OCI-LY3 (cell line): ENCODE results near the gene WFDC2.

Experiments used
- EZH2phosphoT487 ChIP-seq: fragments of 200-600 bp; shearing (Covaris generic); IDR thresholded peaks from 2 replicates; pipeline ENCODE4 v1.6.1; 2018; ENCODE audit warnings: antibody characterized with exemption, mixed run types, low read depth
- TF ChIP-seq, protein P1 (sequence below): fragments of 200-600, 300-600 bp; sonication (generic); IDR thresholded peaks from 2 replicates; pipeline ENCODE4 v1.5.1; 2014; ENCODE audit warnings: antibody characterized with exemption, low read length, low read depth

DNA sequence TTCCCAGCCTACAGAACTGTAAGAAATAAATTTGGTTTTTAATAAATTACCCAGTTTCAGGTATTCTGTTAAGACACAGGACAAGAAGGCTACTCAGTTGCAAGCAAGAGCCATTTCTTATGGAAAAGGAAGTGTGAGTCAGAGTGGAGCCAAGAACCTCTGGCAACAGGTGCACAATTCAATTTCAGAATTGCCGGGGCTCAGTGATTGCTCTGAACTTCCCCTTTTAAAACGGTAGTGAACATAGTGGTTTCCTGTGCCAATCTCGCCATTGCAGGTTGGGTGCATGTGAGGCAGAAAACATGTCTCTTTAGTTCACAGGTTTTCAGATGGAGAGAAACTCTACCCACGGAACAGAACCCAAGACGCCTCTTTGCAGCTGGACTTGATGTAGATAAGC, 37.3 kb upstream of the WFDC2 start:
- TF ChIP-seq, protein P1, sequence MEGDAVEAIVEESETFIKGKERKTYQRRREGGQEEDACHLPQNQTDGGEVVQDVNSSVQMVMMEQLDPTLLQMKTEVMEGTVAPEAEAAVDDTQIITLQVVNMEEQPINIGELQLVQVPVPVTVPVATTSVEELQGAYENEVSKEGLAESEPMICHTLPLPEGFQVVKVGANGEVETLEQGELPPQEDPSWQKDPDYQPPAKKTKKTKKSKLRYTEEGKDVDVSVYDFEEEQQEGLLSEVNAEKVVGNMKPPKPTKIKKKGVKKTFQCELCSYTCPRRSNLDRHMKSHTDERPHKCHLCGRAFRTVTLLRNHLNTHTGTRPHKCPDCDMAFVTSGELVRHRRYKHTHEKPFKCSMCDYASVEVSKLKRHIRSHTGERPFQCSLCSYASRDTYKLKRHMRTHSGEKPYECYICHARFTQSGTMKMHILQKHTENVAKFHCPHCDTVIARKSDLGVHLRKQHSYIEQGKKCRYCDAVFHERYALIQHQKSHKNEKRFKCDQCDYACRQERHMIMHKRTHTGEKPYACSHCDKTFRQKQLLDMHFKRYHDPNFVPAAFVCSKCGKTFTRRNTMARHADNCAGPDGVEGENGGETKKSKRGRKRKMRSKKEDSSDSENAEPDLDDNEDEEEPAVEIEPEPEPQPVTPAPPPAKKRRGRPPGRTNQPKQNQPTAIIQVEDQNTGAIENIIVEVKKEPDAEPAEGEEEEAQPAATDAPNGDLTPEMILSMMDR, result no peak
- no peak for TF ChIP-seq EZH2phosphoT487
